Stimulated activated CD8-positive, alpha-beta memory T cell treated with anti-CD3 and anti-CD28 coated beads, Interleukin-12 subunit alpha, Interleukin-12 subunit beta, amount 100 ng/mL, for 4 hours (primary cell): ENCODE measurements around the gene EXOC3L1.

Experiments
- DNase-seq: peaks from one replicate; pipeline ENCODE4 v3.0.0-alpha.2; 2020; ENCODE audit warnings: low read depth

The EXOC3L1 gene

GRCh38 chr16:67163164-67163998, 26.6 kb downstream of the EXOC3L1 start:
- DNase-seq, result no peak

- no peak for DNase-seq
Observed at GRCh38 chr16:67162506-67163163, 27.3 kb downstream of the EXOC3L1 start.

- DNase-seq, result no peak
Observed at GRCh38 chr16:67161595-67162058, 28.3 kb downstream of the EXOC3L1 start.

- DNase-seq, result peak; percentile 62
Observed at GRCh38 chr16:67158637-67159600, 31.0 kb downstream of the EXOC3L1 start.

- no peak for DNase-seq
Observed at GRCh38 chr16:67157892-67158635, 31.9 kb downstream of the EXOC3L1 start.

GRCh38 chr16:67157106-67157748, 32.7 kb downstream of the EXOC3L1 start:
- DNase-seq, result no peak

- DNase-seq, result no peak
Observed at GRCh38 chr16:67156143-67156844, 33.6 kb downstream of the EXOC3L1 start.

- peak; percentile 66 for DNase-seq
Observed at GRCh38 chr16:67155295-67156142, 34.4 kb downstream of the EXOC3L1 start.

GRCh38 chr16:67154578-67155294, 35.2 kb downstream of the EXOC3L1 start:
- DNase-seq, result no peak

- no peak for DNase-seq
Observed at GRCh38 chr16:67151431-67152097, 38.4 kb downstream of the EXOC3L1 start.

- no peak for DNase-seq
Observed at GRCh38 chr16:67150833-67151396, 39.0 kb downstream of the EXOC3L1 start, which contains the start of gene B3GNT9. Gene B3GNT9 (minus strand): TSS chr16:67150998. CDS start chr16:67150485, 513 bp downstream.

GRCh38 chr16:67150047-67150832, 39.7 kb downstream of the EXOC3L1 start:
- DNase-seq, result no peak

- DNase-seq, result no peak
Observed at GRCh38 chr16:67149276-67150046, 40.5 kb downstream of the EXOC3L1 start.

GRCh38 chr16:67148656-67149275, 41.2 kb downstream of the EXOC3L1 start:
- no peak for DNase-seq

GRCh38 chr16:67148221-67148620, 41.7 kb downstream of the EXOC3L1 start:
- no peak for DNase-seq
